Stimulated activated CD4-positive, alpha-beta T cell treated with anti-CD3 and anti-CD28 coated beads, Interleukin-1b, Interleukin-23, amount 100 ng/mL, for 24 hours (primary cell): ENCODE results near the gene GCSAM.

ENCODE experiments used
- DNase-seq, 4 experiments: peaks; one replicate each; pipeline ENCODE4 v3.0.0-alpha.2; 2020; ENCODE audit warnings: low read depth in 4 of 4, low spot score in 1 of 4

The GCSAM gene

DNA sequence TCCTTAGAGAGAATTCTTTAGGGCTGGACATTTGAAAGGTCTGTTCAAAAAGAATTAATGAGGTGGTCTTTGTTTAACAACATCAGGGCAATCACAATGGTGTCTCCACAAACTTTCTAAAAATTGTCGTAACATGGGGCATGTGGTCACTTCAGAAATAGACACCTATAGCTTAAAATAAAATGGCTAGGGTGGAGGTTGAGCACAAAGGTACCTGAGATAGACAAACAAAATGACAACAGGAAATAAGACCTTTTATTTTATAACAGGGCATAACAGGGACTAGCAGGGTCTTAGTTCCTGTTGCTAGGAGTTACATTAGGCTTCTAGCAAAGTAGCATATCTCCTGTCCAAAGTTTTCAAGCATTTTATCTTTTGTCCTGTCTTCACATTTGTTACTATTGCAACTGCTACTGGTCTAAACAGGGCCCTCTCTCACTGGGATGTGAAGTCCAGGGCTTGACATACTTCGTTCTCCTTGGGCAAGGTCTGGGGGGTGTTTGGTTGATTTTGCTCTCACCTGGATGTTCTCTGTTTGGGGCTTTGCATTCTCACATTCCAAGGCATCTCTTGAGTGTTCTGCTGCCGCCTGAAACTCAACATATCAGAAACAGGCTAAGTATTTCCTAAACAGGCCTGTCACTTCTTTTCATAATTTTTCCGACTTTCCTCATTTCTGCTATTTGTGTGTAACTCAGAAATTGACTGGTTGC is 3.0 kb downstream of the GCSAM start:
- no peak for DNase-seq

- no peak for DNase-seq
Measured at GRCh38 chr3:112128843-112129727, 4.0 kb downstream of the GCSAM start.

DNA sequence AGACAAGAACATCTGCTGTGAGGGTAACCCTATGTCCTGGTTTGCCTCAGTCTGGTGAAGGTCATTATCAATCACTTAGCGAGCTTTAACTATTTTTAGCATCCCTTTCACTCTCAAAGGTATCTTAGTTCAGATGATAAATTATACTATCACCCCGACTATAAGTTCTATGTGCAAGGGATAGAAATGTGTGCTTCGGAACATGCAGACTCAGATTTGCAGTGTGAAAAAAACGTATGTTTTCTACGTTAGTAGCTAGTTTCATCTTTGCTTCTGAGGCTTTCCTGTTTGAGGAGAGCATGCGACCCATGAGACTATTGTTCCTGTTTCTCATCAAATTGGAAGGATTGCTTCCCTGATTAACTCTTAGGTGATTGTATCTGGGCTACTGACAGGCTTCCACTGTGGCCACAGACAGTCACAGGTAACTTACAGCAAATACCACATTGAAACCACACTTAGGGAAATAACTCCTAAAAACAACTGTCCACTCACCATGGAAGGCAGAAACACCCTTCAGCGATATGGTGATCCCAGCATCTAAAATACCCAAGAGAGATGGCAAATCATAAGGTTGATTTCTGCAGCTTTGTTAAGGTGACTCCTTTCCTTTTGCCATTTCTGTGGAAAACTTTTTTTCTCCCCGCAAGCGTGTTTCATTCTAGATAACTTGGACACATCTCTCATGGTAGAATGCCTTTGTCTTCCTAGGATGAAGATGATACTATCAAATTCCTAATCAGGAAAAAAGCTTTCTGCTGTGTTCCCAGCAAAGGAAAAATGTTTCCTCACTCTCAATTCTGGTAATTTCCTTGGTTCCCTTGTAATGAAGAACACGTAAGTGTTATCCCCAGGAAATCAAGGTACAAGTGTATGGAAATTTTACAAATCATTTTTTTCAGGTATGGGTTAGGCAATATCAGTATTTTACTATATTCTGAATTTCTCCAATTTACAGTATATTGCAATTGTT is 5.2 kb downstream of the GCSAM start:
- DNase-seq = no peak

- no peak for DNase-seq
Measured at GRCh38 chr3:112126511-112126911, 6.5 kb downstream of the GCSAM start.

DNA sequence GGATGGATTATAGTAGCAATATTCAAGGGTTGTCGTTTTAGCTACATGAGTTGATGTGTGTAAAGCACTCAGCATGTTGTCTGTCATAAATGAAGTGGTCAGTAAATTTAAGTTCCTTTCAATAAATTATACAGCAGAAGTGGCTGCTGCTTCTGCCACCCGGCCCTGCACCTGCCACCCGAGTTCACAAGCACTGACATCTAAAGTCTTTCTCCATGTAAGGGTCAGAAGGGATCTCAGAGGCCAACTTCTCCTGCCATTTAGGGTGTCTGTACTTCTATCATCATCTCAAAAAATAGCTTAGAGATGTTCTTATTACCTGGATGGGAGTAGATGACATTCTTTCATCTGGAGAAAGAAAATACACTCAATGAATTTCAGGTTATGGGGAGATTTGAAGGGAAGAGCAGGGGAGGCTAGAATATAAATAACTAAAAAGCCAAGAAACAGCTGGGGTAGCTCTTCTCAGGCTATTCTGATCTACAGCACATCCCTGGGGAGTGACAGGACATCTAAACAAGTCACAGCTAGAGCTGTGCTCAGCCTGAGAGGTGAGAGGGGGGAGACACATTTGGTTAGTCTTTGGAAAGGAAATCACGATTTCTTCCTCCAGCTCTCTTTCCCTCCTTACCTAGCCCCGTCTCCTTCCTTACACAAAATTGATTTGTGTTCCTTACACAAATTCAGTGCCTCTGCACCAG is 8.0 kb downstream of the GCSAM start:
- no peak for DNase-seq

- no peak for DNase-seq
Measured at GRCh38 chr3:112123548-112123947, 9.5 kb downstream of the GCSAM start.

- DNase-seq = no peak
Measured at GRCh38 chr3:112122870-112123269, 10.2 kb downstream of the GCSAM start.

GRCh38 chr3:112121577-112122547 is 11.2 kb downstream of the GCSAM start:
- no peak for DNase-seq

DNA sequence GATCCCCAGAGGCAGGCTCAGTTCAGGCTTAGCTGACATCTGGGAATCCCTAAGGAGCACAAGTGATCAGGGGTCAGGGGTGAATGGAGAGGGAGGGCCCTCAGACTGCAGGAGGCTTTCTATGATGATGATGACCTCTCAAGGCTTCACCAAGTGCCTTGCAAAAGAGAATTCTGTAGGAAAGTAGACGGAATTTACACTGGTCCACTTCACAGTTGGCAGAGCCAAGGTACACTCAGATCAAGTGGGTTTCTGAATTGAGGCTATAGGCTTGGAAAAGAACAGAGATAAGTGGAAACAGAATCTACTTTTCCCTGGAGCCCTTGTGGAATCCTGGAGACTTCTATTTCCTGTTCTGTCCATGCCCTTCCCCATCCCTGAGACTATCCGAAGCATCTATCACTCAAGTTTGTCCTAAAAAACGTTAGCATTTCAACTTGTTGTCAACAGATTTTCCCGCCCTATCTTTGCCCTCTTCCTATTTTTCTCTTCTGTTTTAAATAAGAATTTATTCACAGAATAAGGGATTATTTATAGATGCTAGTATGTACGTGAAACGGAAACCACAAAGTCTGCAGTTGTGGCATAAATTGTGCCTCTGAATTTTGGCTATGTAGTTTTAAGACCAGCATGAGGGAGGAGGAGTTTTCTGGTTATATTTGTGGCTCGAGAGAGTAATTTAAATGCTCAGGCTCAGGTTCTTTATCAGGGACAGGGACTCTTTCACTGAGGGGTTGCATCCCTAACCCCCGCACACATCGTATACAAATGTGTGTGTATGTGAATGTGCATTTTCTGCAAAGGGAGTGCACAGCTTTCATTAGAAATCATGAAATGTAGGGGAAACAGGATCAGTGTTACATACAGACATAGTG is 12.8 kb downstream of the GCSAM start:
- no peak for DNase-seq

GRCh38 chr3:112117841-112118571 is 15.0 kb downstream of the GCSAM start:
- DNase-seq = no peak

DNA sequence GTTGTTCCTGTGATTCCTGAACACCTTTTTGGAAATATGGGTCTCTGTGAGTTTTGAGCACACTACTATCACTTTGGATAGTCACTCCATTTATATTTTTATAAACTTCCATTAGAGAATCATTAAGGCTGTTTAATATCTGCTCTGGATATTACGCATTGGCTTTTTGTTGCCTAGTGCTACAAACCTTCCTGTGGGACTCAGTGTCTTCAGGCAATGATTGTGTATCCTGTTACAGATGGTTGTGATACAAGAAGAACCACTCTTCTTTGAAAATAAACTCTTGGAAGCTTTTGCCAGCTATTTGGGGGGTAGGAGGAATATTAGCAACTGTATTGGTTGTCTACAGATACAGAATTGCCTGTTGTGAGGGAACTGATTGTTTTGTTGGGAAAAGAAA is 15.6 kb downstream of the GCSAM start:
- no peak for DNase-seq

- no peak for DNase-seq
Measured at GRCh38 chr3:112116748-112117186, 16.3 kb downstream of the GCSAM start.

DNA sequence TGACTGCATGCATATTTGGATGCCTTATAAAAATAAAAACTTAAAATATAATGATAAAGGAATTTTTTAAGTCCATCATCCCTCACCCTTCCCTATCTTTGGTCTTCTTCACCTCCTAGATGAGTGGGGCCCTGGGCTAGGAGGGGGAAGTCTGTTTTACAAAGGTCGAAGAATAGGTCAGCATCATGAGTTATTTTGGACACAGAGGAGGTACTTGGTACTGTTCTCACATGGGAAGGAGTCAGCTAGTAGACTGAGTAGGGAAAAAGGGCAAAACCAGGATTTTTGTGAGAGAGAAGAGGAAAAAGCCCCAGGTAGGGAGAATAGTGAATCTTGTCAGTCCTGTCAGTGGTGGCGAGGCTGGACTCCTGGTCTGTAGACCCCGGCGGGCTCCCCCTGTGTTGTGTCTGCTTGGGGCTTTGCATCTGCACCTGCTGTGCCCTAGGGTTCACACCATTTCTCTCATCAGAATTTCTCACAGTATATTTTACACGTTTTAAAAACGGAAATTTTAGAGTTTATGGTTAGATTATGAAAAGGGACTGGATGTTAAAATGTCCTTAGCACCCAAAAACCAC is 17.2 kb downstream of the GCSAM start:
- no peak for DNase-seq

DNA sequence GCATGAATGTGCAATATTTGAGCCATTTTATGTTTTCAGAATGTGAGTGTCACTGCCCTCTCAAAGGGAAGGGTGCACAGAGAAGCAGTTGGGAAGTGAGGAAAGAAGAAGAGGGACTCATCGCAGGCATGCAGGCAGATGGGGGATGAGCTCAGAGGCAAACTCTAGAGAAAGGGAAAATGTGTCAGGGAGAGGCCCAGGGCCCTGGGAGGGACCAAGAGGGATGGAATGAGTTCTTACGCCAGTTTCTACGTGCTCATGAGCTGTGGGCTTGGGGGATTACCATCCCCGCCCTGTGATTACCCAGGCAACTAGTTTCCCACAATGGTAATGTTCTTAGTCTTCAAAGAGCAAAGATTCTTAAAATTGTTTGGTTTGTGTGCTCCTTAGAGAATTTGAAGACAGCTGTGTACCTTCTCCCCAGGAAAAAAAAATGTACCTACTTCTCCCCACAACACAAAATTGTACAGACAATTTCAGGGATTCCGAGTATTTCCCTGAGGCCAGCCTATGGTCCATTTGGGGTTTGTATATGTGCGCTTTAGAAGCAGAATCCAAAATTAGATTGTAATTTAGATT is 17.8 kb downstream of the GCSAM start:
- no peak for DNase-seq

- no peak for DNase-seq
Measured at GRCh38 chr3:112114576-112115160, 18.4 kb downstream of the GCSAM start.

- peak in 2 of 4 experiments; percentile 25 to 32 for DNase-seq
Measured at GRCh38 chr3:112111785-112112402, 21.2 kb downstream of the GCSAM start.
